Testis (tissue), 2 donors: ENCODE measurements around the gene RAPGEF5.

Source experiments
- CTCF ChIP-seq, 3 experiments: fragments of 450-650 bp in 2 of 3; fragments of 200-600 bp in 1 of 3; sonication (generic) in 1 of 3; IDR thresholded peaks; one replicate each; pipeline ENCODE4 v1.5.1; 2016 to 2019; ENCODE audit warnings: antibody characterized with exemption in 3 of 3, mild to moderate bottlenecking in 2 of 3, moderate library complexity in 1 of 3
- POLR2A ChIP-seq: fragments of 450-650 bp; IDR thresholded peaks from one replicate; pipeline ENCODE4 v1.6.1; 2017; ENCODE audit warnings: antibody characterized with exemption, mild to moderate bottlenecking, moderate library complexity

- TF ChIP-seq CTCF (IDR thresholded peaks at IDR 0.05): no peak
- TF ChIP-seq POLR2A: no peak
Observed at GRCh38 chr7:22129166-22129565, 227.8 kb downstream of the RAPGEF5 start.
